KMS-11 (cell line): ENCODE results near the gene EXOSC10.
"Not testable (repeated sequence)": the region's sequence is repeated elsewhere in the genome, so short reads cannot be mapped to it uniquely, and the experiment has no call there.

ENCODE experiments used
- H2AFZ ChIP-seq: fragments of 200-600 bp; sonication (generic); 2 replicates; pipeline ENCODE4 v1.6.1; 2016; ENCODE audit warnings: antibody characterized with exemption, mixed run types, low read depth
- H3K27ac ChIP-seq: fragments of 200-600 bp; sonication (generic); 2 replicates; pipeline ENCODE4 v1.6.1; 2016; ENCODE audit warnings: mild to moderate bottlenecking, mixed run types
- H3K27me3 ChIP-seq: fragments of 200-600 bp; sonication (generic); 2 replicates; pipeline ENCODE4 v1.6.1; 2017; ENCODE audit warnings: mild to moderate bottlenecking, low read depth, mixed run types, moderate library complexity; ENCODE audit not compliant: insufficient read depth
- H3K36me3 ChIP-seq: fragments of 200-600 bp; sonication (generic); 2 replicates; pipeline ENCODE4 v1.6.1; 2017; ENCODE audit warnings: mild to moderate bottlenecking, mixed run types; ENCODE audit not compliant: insufficient read depth
- H3K4me1 ChIP-seq: fragments of 200-600 bp; sonication (generic); 2 replicates; pipeline ENCODE4 v1.6.1; 2016; ENCODE audit warnings: mild to moderate bottlenecking, low read depth, mixed run types; ENCODE audit not compliant: poor library complexity, severe bottlenecking
- H3K4me2 ChIP-seq: fragments of 200-600 bp; sonication (generic); 2 replicates; pipeline ENCODE4 v1.7.0; 2016; ENCODE audit warnings: mild to moderate bottlenecking, mixed run types
- H3K4me3 ChIP-seq: fragments of 200-600 bp; sonication (generic); IDR thresholded peaks from 2 replicates; pipeline ENCODE4 v1.6.1; 2017; ENCODE audit warnings: low read depth, low read length, mixed read lengths; ENCODE audit not compliant: insufficient read depth
- H3K79me2 ChIP-seq: fragments of 200-600 bp; sonication (generic); 2 replicates; pipeline ENCODE4 v1.6.1; 2016; ENCODE audit warnings: low read depth, mixed run types; ENCODE audit not compliant: insufficient read depth
- H3K9ac ChIP-seq: fragments of 200-600 bp; sonication (generic); 2 replicates; pipeline ENCODE4 v1.6.1; 2016; ENCODE audit warnings: mild to moderate bottlenecking, mixed run types
- H4K20me1 ChIP-seq: fragments of 200-600 bp; sonication (generic); 2 replicates; pipeline ENCODE4 v1.6.1; 2016; ENCODE audit warnings: mild to moderate bottlenecking, mixed run types; ENCODE audit not compliant: insufficient read depth
- CTCF ChIP-seq: fragments of 200-600 bp; sonication (generic); conservative IDR thresholded peaks from 2 replicates; pipeline ENCODE4 v1.6.1; 2017; ENCODE audit warnings: low read depth, mild to moderate bottlenecking, antibody characterized with exemption, low read length, moderate library complexity, mixed read lengths

Gene EXOSC10

GRCh38 chr1:11109047-11109760 is 9.5 kb upstream of the EXOSC10 start:
- Histone ChIP-seq H2AFZ (no peak overlapping the region), H3K36me3 (0 out of 2 replicates have a peak, but pooled peaks cover 3% of the 10 kb centered on the region), H3K27me3 (no peaks in the 10 kb centered on the region), H3K4me2 (no peak overlapping the region), H3K4me3 (no peak overlapping the region), H3K27ac (no peak overlapping the region), H3K9ac (no peak overlapping the region), H3K4me1 (no peaks in the 10 kb centered on the region), H4K20me1 (no peaks in the 10 kb centered on the region), H3K79me2 (no peaks in the 10 kb centered on the region)
- TF ChIP-seq CTCF = no peak

- Histone ChIP-seq H3K27ac (no peak overlapping the region), H3K9ac (no peak overlapping the region), H3K4me2 (no peak overlapping the region), H3K79me2 (no peaks in the 10 kb centered on the region), H3K27me3 (no peaks in the 10 kb centered on the region), H4K20me1 (no peaks in the 10 kb centered on the region), H3K4me3 (no peak overlapping the region), H2AFZ (no peak overlapping the region), H3K4me1 (no peaks in the 10 kb centered on the region), H3K36me3 (0 out of 2 replicates have a peak, but pooled peaks cover 3% of the 10 kb centered on the region)
- no peak for TF ChIP-seq CTCF
Observed at GRCh38 chr1:11107599-11107998, 7.9 kb upstream of the EXOSC10 start.

GRCh38 chr1:11105586-11105985 is 5.9 kb upstream of the EXOSC10 start:
- H3K4me3 ChIP-seq = no peak overlapping the region
- H3K27me3 ChIP-seq = no peaks in the 10 kb centered on the region
- no peak overlapping the region for H3K4me2 ChIP-seq
- no peaks in the 10 kb centered on the region for H3K4me1 ChIP-seq
- no peak overlapping the region for H3K27ac ChIP-seq
- no peak for TF ChIP-seq CTCF
- H4K20me1 ChIP-seq = no peaks in the 10 kb centered on the region
- H2AFZ ChIP-seq = no peak overlapping the region
- H3K9ac ChIP-seq = no peak overlapping the region
- no peaks in the 10 kb centered on the region for H3K79me2 ChIP-seq
- no peaks in the 10 kb centered on the region for H3K36me3 ChIP-seq

GRCh38 chr1:11101347-11101746 is 1.7 kb upstream of the EXOSC10 start:
- no peaks in the 10 kb centered on the region for H3K27me3 ChIP-seq
- no peak overlapping the region for H2AFZ ChIP-seq
- no peaks in the 10 kb centered on the region for H4K20me1 ChIP-seq
- H3K79me2 ChIP-seq = peaks cover 17% of the 10 kb centered on the region; the same call in 1 of the 2 replicates
- no peaks in the 10 kb centered on the region for H3K36me3 ChIP-seq
- H3K4me1 ChIP-seq = peaks cover 13% of the 10 kb centered on the region
- no peak overlapping the region for H3K4me2 ChIP-seq
- H3K9ac ChIP-seq = no peak overlapping the region
- TF ChIP-seq CTCF = no peak
- no peak overlapping the region for H3K27ac ChIP-seq
- H3K4me3 ChIP-seq = no peak overlapping the region

- not testable (repeated sequence) for H3K4me2 ChIP-seq, H3K27me3 ChIP-seq, H3K4me3 ChIP-seq, H2AFZ ChIP-seq, H3K36me3 ChIP-seq, H4K20me1 ChIP-seq, H3K9ac ChIP-seq, H3K27ac ChIP-seq
- H3K4me1 ChIP-seq = peaks cover 13% of the 10 kb centered on the region
- H3K79me2 ChIP-seq = peaks cover 17% of the 10 kb centered on the region; the same call in 1 of the 2 replicates
Observed at GRCh38 chr1:11100806-11101205, 1.1 kb upstream of the EXOSC10 start.
